HG03378 (cell line): ENCODE results near the gene DDTL.

Source experiments
- ATAC-seq: cut with Tn5 transposase; IDR thresholded peaks from one replicate; pipeline ENCODE4 v1.9.1; 2021; ENCODE audit warnings: mild to moderate bottlenecking, moderate library complexity; ENCODE audit not compliant: unreplicated experiment

Gene DDTL

GRCh38 chr22:24003887-24004286, 37.2 kb downstream of the DDTL start:
- no peak for ATAC-seq

DNA sequence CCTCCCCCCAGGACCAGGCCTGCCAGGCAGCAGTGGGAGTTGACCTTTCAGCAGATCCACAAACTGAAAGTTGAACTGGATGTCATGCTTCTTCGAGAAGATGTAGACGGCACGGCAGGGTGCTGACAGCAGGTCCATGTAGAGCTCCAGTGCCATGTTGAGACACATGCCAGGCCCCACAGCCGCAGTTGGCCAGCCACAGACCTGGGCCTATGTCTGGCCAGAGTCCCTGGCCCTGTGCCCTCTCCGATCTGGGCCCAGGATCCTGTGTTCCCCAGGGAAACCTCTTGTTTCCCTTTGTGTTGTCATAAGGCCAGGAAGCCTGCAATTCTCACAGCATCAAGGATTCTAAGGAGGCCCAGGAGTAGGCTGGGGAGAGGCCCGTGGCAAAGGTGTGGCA, 38.5 kb downstream of the DDTL start, which contains the start of gene GSTT4:
Gene GSTT4, minus strand, starts transcription at position 253 of the 400 bp plus-strand sequence. Its CDS starts 97 bp downstream, at position 156.
- ATAC-seq = no peak

DNA sequence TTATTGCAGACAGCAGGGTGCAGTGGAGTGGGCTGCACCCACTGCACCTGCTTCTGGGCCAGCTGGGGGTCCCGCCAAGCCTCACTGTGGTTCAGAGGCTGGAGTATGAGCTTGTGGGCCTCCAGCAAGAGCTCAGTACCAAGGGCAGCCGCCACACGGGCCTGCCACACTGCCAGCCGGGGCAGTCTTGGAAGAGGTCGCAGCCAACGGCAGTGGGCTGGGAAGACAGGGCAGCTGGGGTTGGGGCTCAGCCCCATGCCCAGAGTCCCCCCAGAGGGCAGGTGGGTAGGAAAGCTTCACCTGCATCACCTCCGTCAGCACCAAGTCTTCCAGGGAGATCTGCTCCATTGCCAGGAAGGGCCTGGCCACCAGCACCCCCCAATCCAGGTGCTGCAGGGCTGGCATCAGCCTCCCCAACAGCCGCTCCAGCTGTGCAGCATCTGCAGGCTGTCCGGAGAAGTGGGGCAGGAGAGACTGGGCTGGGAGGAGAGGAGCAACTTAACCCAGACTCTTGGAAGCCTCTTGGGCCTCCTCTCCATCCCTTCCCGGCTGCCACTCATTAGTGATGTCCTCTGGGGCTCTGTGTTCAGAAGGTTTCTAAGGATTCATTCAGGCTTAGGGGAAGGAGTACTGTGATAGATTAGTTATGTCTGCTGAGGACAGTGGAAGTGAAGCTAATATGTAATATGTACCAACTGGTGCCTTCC, 39.7 kb downstream of the DDTL start:
- no peak for ATAC-seq

GRCh38 chr22:24006914-24007214, 40.2 kb downstream of the DDTL start:
- no peak for ATAC-seq

GRCh38 chr22:24007253-24008021, 40.7 kb downstream of the DDTL start:
- ATAC-seq = no peak

GRCh38 chr22:24008022-24008283, 41.3 kb downstream of the DDTL start:
- no peak for ATAC-seq

DNA sequence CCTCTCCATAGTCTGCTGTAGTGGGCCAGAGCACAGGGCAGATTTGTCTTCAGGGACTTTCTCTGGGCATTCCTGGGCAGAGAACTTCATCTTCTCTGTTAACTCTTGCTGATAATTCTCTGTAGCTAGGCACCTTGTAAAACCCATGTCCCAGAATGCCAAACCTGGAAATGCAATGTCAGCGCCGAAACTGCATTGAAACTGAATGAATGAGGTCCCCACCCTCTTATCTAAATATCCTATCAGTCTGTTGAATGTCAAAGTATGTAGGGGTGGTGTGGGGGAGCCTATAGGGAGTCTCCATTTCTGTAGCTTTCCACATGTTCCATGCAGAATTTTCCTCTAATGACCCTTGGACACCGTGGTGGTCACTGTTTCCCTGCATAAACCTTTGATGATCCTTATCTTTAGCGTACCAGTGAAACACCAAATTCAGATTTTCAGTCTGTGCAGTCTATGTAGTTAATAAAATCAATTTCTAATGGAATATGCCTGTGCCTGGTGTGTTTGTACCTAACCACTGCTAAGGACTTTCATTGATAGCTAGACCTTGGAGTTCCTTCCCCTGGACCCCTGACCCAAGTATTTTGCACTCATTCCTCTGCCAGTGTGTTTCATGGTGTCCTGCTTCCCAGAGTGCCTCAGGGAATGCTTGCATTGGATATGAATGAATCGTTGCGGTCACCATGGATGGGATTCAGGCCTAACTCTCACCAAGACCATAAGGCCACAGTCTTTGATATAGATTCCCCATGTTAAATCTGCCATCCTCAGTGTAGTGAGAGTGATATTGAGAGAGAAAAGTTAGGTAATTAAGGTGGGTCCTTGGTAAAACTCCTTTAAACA, 41.9 kb downstream of the DDTL start:
- no peak for ATAC-seq

DNA sequence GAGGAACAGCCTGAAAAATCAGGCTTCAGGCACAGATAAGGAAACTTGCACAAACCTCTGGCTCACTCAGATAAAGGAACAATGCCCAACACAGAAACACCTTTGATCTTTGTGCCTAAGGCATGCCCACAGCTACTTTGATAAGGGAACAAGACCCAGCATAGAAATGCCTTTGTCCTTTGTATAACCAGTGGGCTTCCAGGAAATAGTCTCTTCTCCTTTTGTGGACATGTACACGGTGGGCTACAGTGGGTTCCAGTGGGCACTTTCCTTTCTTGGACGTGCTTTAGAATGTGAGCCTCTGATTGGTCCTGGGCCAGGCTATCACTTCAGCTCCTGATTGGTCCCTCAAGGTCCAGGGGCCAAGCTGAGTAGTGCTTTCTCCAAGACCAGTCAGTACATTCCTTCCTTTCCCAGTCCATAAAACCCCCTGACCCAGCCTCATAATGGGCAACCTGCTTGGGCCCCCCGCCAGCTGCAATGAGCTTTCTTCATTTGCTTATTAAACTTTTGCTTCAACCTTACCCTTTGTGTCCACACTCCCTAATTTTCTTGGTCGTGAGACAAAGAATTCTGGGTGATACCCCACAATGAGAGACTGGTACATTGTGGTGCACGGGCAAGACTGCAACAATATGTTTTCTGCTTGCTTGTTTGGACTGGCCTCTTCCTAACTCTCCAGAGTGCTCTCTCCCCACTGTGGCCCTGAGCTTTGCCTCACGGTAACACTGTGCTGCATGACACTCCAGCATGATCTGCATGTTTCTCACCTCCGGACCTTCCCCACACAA, 42.7 kb downstream of the DDTL start:
- no peak for ATAC-seq

- no peak for ATAC-seq
These were observed 43.3 kb downstream of the DDTL start for GRCh38 chr22:24010018-24010391.

DNA sequence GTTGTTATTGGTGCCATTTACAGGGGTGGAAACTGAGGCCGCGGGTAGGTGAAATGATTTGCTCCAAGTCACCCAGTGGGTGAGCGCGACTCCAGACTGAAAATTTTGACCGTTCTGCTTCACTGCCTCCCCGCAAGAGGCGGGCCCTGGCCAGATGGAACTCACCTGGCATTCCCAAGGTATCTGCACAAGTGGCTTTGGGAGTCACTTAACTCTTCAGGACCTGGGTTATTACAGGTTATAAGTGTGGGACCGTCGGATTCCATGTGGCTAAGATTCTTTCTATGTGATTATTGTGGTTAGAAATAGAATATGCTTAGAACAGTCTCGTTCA, 45.0 kb downstream of the DDTL start:
- peak; percentile 5 for ATAC-seq

DNA sequence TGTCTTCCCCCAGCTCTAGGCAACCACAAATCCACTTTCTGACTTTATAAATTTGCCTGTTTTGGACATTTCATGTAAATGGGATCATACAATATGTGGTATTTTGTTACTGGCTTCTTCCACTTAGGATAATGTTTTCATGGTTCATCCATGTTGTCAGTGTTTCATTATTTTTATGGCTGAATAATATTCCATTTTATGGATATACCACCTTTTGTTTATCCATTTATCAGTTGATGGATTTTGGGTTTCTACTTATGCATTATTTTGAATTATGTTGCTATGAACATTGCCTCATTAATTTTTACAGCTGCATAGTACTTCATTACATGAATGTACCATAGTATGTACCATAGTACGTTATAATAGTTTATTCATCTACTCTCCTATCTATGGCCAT, 49.5 kb downstream of the DDTL start:
- ATAC-seq = no peak

GRCh38 chr22:24021304-24021703, 54.6 kb downstream of the DDTL start:
- no peak for ATAC-seq
